HG02885 (cell line): Measurements from ENCODE around the gene DCAF16.

ENCODE experiments used
- ATAC-seq: cut with Tn5 transposase; IDR thresholded peaks from one replicate; pipeline ENCODE4 v1.9.1; 2021; ENCODE audit warnings: mild to moderate bottlenecking; ENCODE audit not compliant: unreplicated experiment, poor library complexity

Gene DCAF16

GRCh38 chr4:17753646-17754045, 56.9 kb downstream of the DCAF16 start:
- no peak for ATAC-seq
